GM12878 (cell line): Measurements from ENCODE around the gene HNRNPH1. TPM values are rescaled to one million over a fixed set of nuclear protein-coding genes. Genes with fewer than 3 reads are reported as not detected.

Source experiments
- ATAC-seq: fragments of 200-7000 bp; cut with Tn5 transposase; 3 replicates; pipeline ENCODE4 v1.9.1; 2020; ENCODE audit warnings: mild to moderate bottlenecking, moderate library complexity
- BruUV-seq: library from RNA; stranded (reverse); fragments of 400-500 nt; replicated peaks from 2 replicates; lab custom pipeline; 2021; lab: Mats Ljungman, UMichigan
- CTCF ChIA-PET: fragments of 300-600 bp; sonication (Branson Sonifier 250); formaldehyde crosslinking; extraction: SDS; loops from one replicate; lab custom pipeline; 2021; ENCODE audit warnings: inconsistent platforms; lab: Yijun Ruan, JAX
- POLR2A ChIA-PET: fragments of 350-600 bp; formaldehyde crosslinking; extraction: SDS; loops from one replicate; lab custom pipeline; 2021; ENCODE audit warnings: inconsistent platforms; lab: Charles Lee
- RAD21 ChIA-PET: fragments of 300-600 bp; sonication (Branson Sonifier 250); formaldehyde crosslinking; loops from one replicate; lab custom pipeline; 2023; ENCODE audit warnings: antibody characterized with exemption; ENCODE audit not compliant: unreplicated experiment; lab: Charles Lee
- SMC1A ChIA-PET: fragments of 300-600 bp; sonication (Branson Sonifier 250); formaldehyde crosslinking; loops from one replicate; lab custom pipeline; 2023; ENCODE audit not compliant: unreplicated experiment, uncharacterized antibody; lab: Charles Lee
- DNase-seq: peaks from one replicate; pipeline ENCODE4 v3.0.0-alpha.2; 2011; ENCODE audit warnings: low read depth, low spot score
- FAIRE-seq: peaks from 3 replicates; lab custom pipeline; 2011; peaks lifted over from hg19 to GRCh38; lab: Jason Lieb, UNC
- H2AFZ ChIP-seq: 2 replicates; pipeline ENCODE4 v1.6.0; 2011; ENCODE audit warnings: low read depth, low read length, control low read depth; ENCODE audit not compliant: control insufficient read depth
- H3K27ac ChIP-seq: 2 replicates; pipeline ENCODE4 v1.5.1; 2011; ENCODE audit warnings: control low read depth; ENCODE audit not compliant: control insufficient read depth, insufficient read depth
- H3K27me3 ChIP-seq, 2 experiments: replicated peaks in 1 of 2; 2 replicates each; pipeline versions ENCODE4 v1.6.0 to v1.6.1; 2011; ENCODE audit warnings: low read length in 1 of 2; ENCODE audit not compliant: control insufficient read depth in 2 of 2, insufficient read depth in 2 of 2
- H3K36me3 ChIP-seq, 2 experiments: 2 replicates each; pipeline ENCODE4 v1.5.1; 2011; ENCODE audit warnings: low read length in 1 of 2; ENCODE audit not compliant: control insufficient read depth in 2 of 2, insufficient read depth in 2 of 2
- H3K4me1 ChIP-seq: 2 replicates; pipeline ENCODE4 v1.6.1; 2011; ENCODE audit warnings: mild to moderate bottlenecking, low read length, moderate library complexity, mixed read lengths; ENCODE audit not compliant: control insufficient read depth, insufficient read depth
- H3K4me2 ChIP-seq: 2 replicates; pipeline ENCODE4 v1.6.0; 2011; ENCODE audit warnings: control low read depth; ENCODE audit not compliant: control insufficient read depth, insufficient read depth
- H3K4me3 ChIP-seq: fragments of 200-600 bp; sonication (generic); 2 replicates; pipeline ENCODE4 v1.5.1; 2016
- H3K79me2 ChIP-seq: 2 replicates; pipeline ENCODE4 v1.6.0; 2011; ENCODE audit warnings: low read length; ENCODE audit not compliant: control insufficient read depth, insufficient read depth
- H3K9ac ChIP-seq: 2 replicates; pipeline ENCODE4 v1.8.0; 2011; ENCODE audit warnings: low read length, control low read depth, mixed read lengths; ENCODE audit not compliant: control insufficient read depth, insufficient read depth
- H3K9me3 ChIP-seq: replicated peaks from 3 replicates; pipeline ENCODE4 v1.5.1; 2011; ENCODE audit warnings: mild to moderate bottlenecking, low read length; ENCODE audit not compliant: control insufficient read depth, insufficient read depth
- H4K20me1 ChIP-seq: 2 replicates; pipeline ENCODE4 v1.6.0; 2011; ENCODE audit not compliant: control insufficient read depth, insufficient read depth
- CBX5 ChIP-seq: sonication (generic); IDR thresholded peaks from 2 replicates; pipeline ENCODE4 v1.6.1; 2016; ENCODE audit warnings: low read depth, moderate library complexity, mild to moderate bottlenecking, inconsistent platforms
- IRF4 ChIP-seq: IDR thresholded peaks from 2 replicates; pipeline ENCODE4 v1.6.1; 2011; ENCODE audit warnings: low read depth, low read length
- JUND ChIP-seq: IDR thresholded peaks from 2 replicates; pipeline ENCODE4 v1.6.1; 2012; ENCODE audit warnings: low read depth, mild to moderate bottlenecking, low read length, improper control_type of control experiment, moderate library complexity
- NFYA ChIP-seq: IDR thresholded peaks from 2 replicates; pipeline ENCODE4 v1.6.1; 2011; ENCODE audit warnings: low read depth, mild to moderate bottlenecking, low read length, improper control_type of control experiment, borderline replicate concordance
- NKRF ChIP-seq: fragments of 450-650 bp; conservative IDR thresholded peaks from 2 replicates; pipeline ENCODE4 v1.6.1; 2017; ENCODE audit warnings: mild to moderate bottlenecking, moderate library complexity
- NRF1 ChIP-seq: conservative IDR thresholded peaks from 2 replicates; pipeline ENCODE4 v1.6.1; 2011; ENCODE audit warnings: mild to moderate bottlenecking, low read depth, low read length, improper control_type of control experiment
- PAX8 ChIP-seq: fragments of 450-650 bp; IDR thresholded peaks from 2 replicates; pipeline ENCODE4 v1.6.1; 2017; ENCODE audit warnings: mild to moderate bottlenecking, moderate library complexity
- POLR2A ChIP-seq: IDR thresholded peaks from 2 replicates; pipeline ENCODE4 v1.6.1; 2011; ENCODE audit warnings: low read depth, mild to moderate bottlenecking, low read length
- POLR2AphosphoS5 ChIP-seq: IDR thresholded peaks from 2 replicates; pipeline ENCODE4 v1.6.1; 2011; ENCODE audit warnings: mild to moderate bottlenecking, low read length, inconsistent platforms
- RB1 ChIP-seq: fragments of 450-650 bp; formaldehyde crosslinking; IDR thresholded peaks from 2 replicates; pipeline ENCODE4 v1.6.1; 2017; ENCODE audit warnings: mild to moderate bottlenecking, borderline replicate concordance
- SMAD1 ChIP-seq: fragments of 450-650 bp; IDR thresholded peaks from 2 replicates; pipeline ENCODE4 v1.6.1; 2018; ENCODE audit warnings: mild to moderate bottlenecking, low read depth; ENCODE audit not compliant: partially characterized antibody
- SREBF2 ChIP-seq: IDR thresholded peaks from 2 replicates; pipeline ENCODE4 v1.6.1; 2012; ENCODE audit warnings: mild to moderate bottlenecking, low read length
- TCF12 ChIP-seq: IDR thresholded peaks from 2 replicates; pipeline ENCODE4 v1.6.1; 2011; ENCODE audit warnings: low read depth, mild to moderate bottlenecking, low read length
- ZNF384 ChIP-seq: IDR thresholded peaks from 2 replicates; pipeline ENCODE4 v1.6.1; 2012; ENCODE audit warnings: low read depth, mild to moderate bottlenecking, low read length, improper control_type of control experiment, borderline replicate concordance
- ZNF622 ChIP-seq: fragments of 450-650 bp; IDR thresholded peaks from 2 replicates; pipeline ENCODE4 v1.6.1; 2017; ENCODE audit warnings: mild to moderate bottlenecking, inconsistent platforms
- WGBS: methylation state at CpG from one replicate; pipeline ENCODE4 v1.1.6; 2016; ENCODE audit warnings: low lambda C conversion rate; ENCODE audit not compliant: insufficient replicate concordance, insufficient coverage; ENCODE audit errors: missing lambda C conversion rate; 5-methylcytosine and 5-hydroxymethylcytosine counted together
- in situ Hi-C: fragments of 300-500 bp; cut with MboI; formaldehyde crosslinking; loops from 9 replicates; pipeline ENCODE4 v1.14.3; 2018; ENCODE audit warnings: mixed read lengths
- intact Hi-C: fragments of 100-400 bp; cut with micrococcal nuclease; formaldehyde crosslinking; loops from one replicate; pipeline ENCODE4 v1.14.2; 2022; ENCODE audit not compliant: unreplicated experiment
- polyA plus RNA-seq, 11 experiments: library from polyadenylated mRNA; depleted of rRNA in 4 of 11; unstranded in 6 of 11; stranded (reverse) in 5 of 11; fragments of >200 nt; fragmentation: Nextera tagmentation in 4 of 11; fragmentation: Illumina TruSeq in 1 of 11; extraction: Ambion mirVana in 4 of 11; extraction: Trizol in 1 of 11; gene quantifications; 1 replicate in 1 of 11; 2 replicates in 10 of 11; pipeline versions ENCODE4 v1.2.1 to v1.2.3, GENCODE V29; 2011 to 2016; ENCODE audit warnings: inconsistent platforms in 2 of 11, missing spikeins in 2 of 11, low read depth in 1 of 11
- total RNA-seq, 4 experiments: library from RNA; depleted of rRNA in 3 of 4; stranded (reverse); fragments of >200 nt in 3 of 4; fragmentation: Illumina TruSeq in 1 of 4; extraction: Trizol in 1 of 4; gene quantifications; 2 replicates each; pipeline versions ENCODE4 v1.2.1 to v1.2.3, GENCODE V29; 2013 to 2021
- TF ChIP-seq, protein P1 (sequence below): IDR thresholded peaks from 2 replicates; pipeline ENCODE4 v1.6.1; 2011; ENCODE audit warnings: borderline replicate concordance, low read depth, mild to moderate bottlenecking, moderate library complexity, mixed read lengths, low read length; ENCODE audit not compliant: insufficient read depth; ENCODE audit errors: extremely low read length

Gene HNRNPH1
- total and polyA plus RNA-seq, 10 of the 15 experiments (the other 5 are each of a cell fraction or from before 2014, with no cell fraction given), result 184 to 780 (median 690) TPM

GRCh38 chr5:179610109-179610902, 13.2 kb downstream of the HNRNPH1 start:
- H2AFZ ChIP-seq, result no peak overlapping the region
- no peak overlapping the region for H3K27ac ChIP-seq
- ATAC-seq (no peak; the same call in 2 of the 3 replicates), DNase-seq (no peak), FAIRE-seq (no peak)
- H3K79me2 ChIP-seq, result no peaks in the 10 kb centered on the region; the same call in 1 of the 2 replicates
- peaks cover 4% of the 10 kb centered on the region; the same call in 1 of the 2 replicates for H4K20me1 ChIP-seq
- ChIA-PET SMC1A (no interaction called here), CTCF (no interaction called here), RAD21 (no interaction called here)
- 88% methylated on average over 22 of the region's 23 CpGs for WGBS
- H3K4me1 ChIP-seq, result no peaks in the 10 kb centered on the region
- H3K9ac ChIP-seq, result no peak overlapping the region
- H3K27me3 ChIP-seq, result no peaks in the 10 kb centered on the region
- no peaks in the 10 kb centered on the region for H3K9me3 ChIP-seq
- in situ Hi-C loops (no loop called here), intact Hi-C loops (no loop called here)
- no TSS peak for BruUV-seq
- H3K36me3 ChIP-seq, result peaks cover 24 to 33% of the 10 kb centered on the region in 2 experiments
- H3K4me2 ChIP-seq, result no peak overlapping the region
- TF ChIP-seq, protein P1, sequence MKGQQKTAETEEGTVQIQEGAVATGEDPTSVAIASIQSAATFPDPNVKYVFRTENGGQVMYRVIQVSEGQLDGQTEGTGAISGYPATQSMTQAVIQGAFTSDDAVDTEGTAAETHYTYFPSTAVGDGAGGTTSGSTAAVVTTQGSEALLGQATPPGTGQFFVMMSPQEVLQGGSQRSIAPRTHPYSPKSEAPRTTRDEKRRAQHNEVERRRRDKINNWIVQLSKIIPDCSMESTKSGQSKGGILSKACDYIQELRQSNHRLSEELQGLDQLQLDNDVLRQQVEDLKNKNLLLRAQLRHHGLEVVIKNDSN, result no peak
- TF ChIP-seq POLR2AphosphoS5, result peak; percentile 22; the same call in 1 of the 2 replicates
- TF ChIP-seq POLR2A, result peak; percentile 66
- TF ChIP-seq, all 136 proteins: peak for 2
- POLR2A ChIA-PET, result no interaction called here
- no peak overlapping the region for H3K4me3 ChIP-seq

DNA sequence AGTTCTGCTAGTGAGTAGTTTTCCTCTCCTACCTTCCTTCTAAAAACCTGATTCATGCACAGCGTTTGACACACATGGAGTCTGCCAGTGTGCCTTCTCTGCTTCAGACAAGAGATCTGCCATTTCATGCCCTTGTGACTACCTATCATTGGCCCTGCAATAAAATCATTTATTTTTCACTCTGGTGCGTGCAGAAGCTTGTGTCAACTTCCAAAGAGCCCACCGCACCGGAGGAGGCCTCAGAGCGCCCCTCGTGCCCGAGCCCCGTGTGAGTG, 13.7 kb downstream of the HNRNPH1 start:
- BruUV-seq, result no TSS peak
- no peak overlapping the region for H3K4me2 ChIP-seq
- no peaks in the 10 kb centered on the region for H3K79me2 ChIP-seq
- ChIA-PET POLR2A (no interaction called here), CTCF (no interaction called here), SMC1A (no interaction called here), RAD21 (no interaction called here)
- peaks cover 24 to 30% of the 10 kb centered on the region in 2 experiments for H3K36me3 ChIP-seq
- H3K4me1 ChIP-seq, result no peaks in the 10 kb centered on the region
- no peak overlapping the region for H3K27ac ChIP-seq
- intact Hi-C loops (no loop called here), in situ Hi-C loops (no loop called here)
- H3K4me3 ChIP-seq, result no peak overlapping the region
- no peak for DNase-seq
- H2AFZ ChIP-seq, result no peak overlapping the region
- 0 out of 2 replicates have a peak, but pooled peaks cover 2% of the 10 kb centered on the region for H4K20me1 ChIP-seq
- WGBS, result 91% methylated on average over 8 of the region's 8 CpGs
- no peak for FAIRE-seq
- H3K9ac ChIP-seq, result no peak overlapping the region
- no peaks in the 10 kb centered on the region for H3K27me3 ChIP-seq
- H3K9me3 ChIP-seq, result no peaks in the 10 kb centered on the region
- ATAC-seq, result no peak
- TF ChIP-seq CBX5 (no peak), ZNF622 (no peak), NFYA (no peak), RB1 (no peak), NKRF (no peak), NRF1 (no peak), SREBF2 (no peak), SMAD1 (no peak), PAX8 (no peak), TCF12 (no peak), ZNF384 (no peak), IRF4 (no peak), JUND (no peak)
